ENCODE data around the gene SBF1.

Gene SBF1

GRCh38 chr22:50465066-50465930 lies 9.5 kb downstream of the SBF1 start:
- no peak for DNase-seq (ENCODE audit: low read depth)

GRCh38 chr22:50464451-50464850 lies 10.4 kb downstream of the SBF1 start:
- DNase-seq (ENCODE audit: low read depth), result no peak

GRCh38 chr22:50463188-50463900 lies 11.5 kb downstream of the SBF1 start:
- no peak for DNase-seq (ENCODE audit: low read depth)

- DNase-seq (ENCODE audit: low read depth), result no peak
Measured at GRCh38 chr22:50461979-50462540, 12.8 kb downstream of the SBF1 start.

GRCh38 chr22:50461536-50461935 lies 13.3 kb downstream of the SBF1 start:
- no peak for DNase-seq (ENCODE audit: low read depth)

GRCh38 chr22:50460938-50461337 lies 13.9 kb downstream of the SBF1 start:
- DNase-seq (ENCODE audit: low read depth), result no peak

- DNase-seq (ENCODE audit: low read depth), result no peak
Measured at GRCh38 chr22:50459496-50460140, 15.2 kb downstream of the SBF1 start.

GRCh38 chr22:50459016-50459415 lies 15.8 kb downstream of the SBF1 start:
- DNase-seq (ENCODE audit: low read depth), result no peak

GRCh38 chr22:50456466-50457234 lies 18.2 kb downstream of the SBF1 start:
- no peak for DNase-seq (ENCODE audit: low read depth)

GRCh38 chr22:50456026-50456425 lies 18.8 kb downstream of the SBF1 start:
- no peak for DNase-seq (ENCODE audit: low read depth)

- DNase-seq (ENCODE audit: low read depth), result no peak
Measured at GRCh38 chr22:50455201-50455600, 19.6 kb downstream of the SBF1 start.

- no peak for DNase-seq (ENCODE audit: low read depth)
Measured at GRCh38 chr22:50454556-50455075, 20.2 kb downstream of the SBF1 start.

GRCh38 chr22:50452649-50453048 lies 22.2 kb downstream of the SBF1 start:
- DNase-seq (ENCODE audit: low read depth), result no peak

GRCh38 chr22:50447576-50448551 lies 27.0 kb downstream of the SBF1 start:
- DNase-seq (ENCODE audit: low read depth), result no peak

GRCh38 chr22:50446708-50447575 lies 27.9 kb downstream of the SBF1 start:
- no peak for DNase-seq (ENCODE audit: low read depth)

- no peak for DNase-seq (ENCODE audit: low read depth)
Measured at GRCh38 chr22:50445880-50446707, 28.7 kb downstream of the SBF1 start.

- DNase-seq (ENCODE audit: low read depth), result no peak
Measured at GRCh38 chr22:50445071-50445879, 29.6 kb downstream of the SBF1 start.

- peak; percentile 44 for DNase-seq (ENCODE audit: low read depth)
Measured at GRCh38 chr22:50444663-50445062, 30.2 kb downstream of the SBF1 start.

All from GM04504 (cell line).